ENCODE measurements around the gene SLC38A3. TPM values are rescaled to one million over a fixed set of nuclear protein-coding genes. Genes with fewer than 3 reads are reported as not detected.

The SLC38A3 gene
- total and polyA plus RNA-seq, 9 of the 15 experiments (the other 6 are each of a cell fraction or from before 2014, with no cell fraction given), result 0.09 to 0.38 (median 0.16) TPM; not detected in 6

- TF ChIP-seq ZNF644 (tag; IDR thresholded peaks at IDR 0.05; ENCODE audit: low read depth) (no peak), RBFOX2 (IDR thresholded peaks at IDR 0.05; ENCODE audit: low read depth, low read length) (peak; percentile 85), POLR2H (tag; IDR thresholded peaks at IDR 0.05; ENCODE audit: low read depth) (peak; percentile 79), LCOR (CRISPR knock-in tag; IDR thresholded peaks at IDR 0.05) (no peak), CBX1 (IDR thresholded peaks at IDR 0.05; ENCODE audit: low read depth) (no peak), MTA3 (IDR thresholded peaks at IDR 0.05; ENCODE audit: borderline replicate concordance) (peak; percentile 64; the same call in 1 of the 2 replicates), PHF8 (IDR thresholded peaks at IDR 0.05; ENCODE audit: borderline replicate concordance, low read length) (peak; percentile 64; the same call in 1 of the 2 replicates), DMBX1 (CRISPR knock-in tag; IDR thresholded peaks at IDR 0.05; ENCODE audit: borderline replicate concordance) (no peak), BHLHE40 (IDR thresholded peaks at IDR 0.05; ENCODE audit: low read length) (no peak), SRSF3 (IDR thresholded peaks at IDR 0.05; ENCODE audit: insufficient read depth, low read length) (no peak), MYC (IDR thresholded peaks at IDR 0.05; ENCODE audit: low read depth, low read length) (peak; percentile 54), MYC (CRISPR knock-in tag; IDR thresholded peaks at IDR 0.05; ENCODE audit: borderline replicate concordance, low read depth) (no peak), LEF1 (IDR thresholded peaks at IDR 0.05) (no peak), BRF1 (IDR thresholded peaks at IDR 0.05; ENCODE audit: borderline replicate concordance, extremely low read depth, insufficient read length) (no peak), GTF3C2 (IDR thresholded peaks at IDR 0.05; ENCODE audit: borderline replicate concordance, extremely low read depth, insufficient read length) (no peak), ATF3 (IDR thresholded peaks at IDR 0.05) (no peak), ATF3 (CRISPR knock-in tag; conservative IDR thresholded peaks at IDR 0.05) (no peak), NUFIP1 (IDR thresholded peaks at IDR 0.05; ENCODE audit: partially characterized antibody) (no peak), ZBTB2 (IDR thresholded peaks at IDR 0.05) (no peak), HDAC3 (IDR thresholded peaks at IDR 0.05; ENCODE audit: borderline replicate concordance, partially characterized antibody) (no peak), ATF4 (CRISPR knock-in tag; IDR thresholded peaks at IDR 0.05) (no peak), GTF2F1 (IDR thresholded peaks at IDR 0.05; ENCODE audit: low read depth, low read length) (no peak), ZNF436 (CRISPR knock-in tag; IDR thresholded peaks at IDR 0.05) (no peak)
These were observed 30.8 kb downstream of the SLC38A3 start, which contains the start of gene GNAI2 (continued) for GRCh38 chr3:50235716-50236483.

Data from K562 (cell line).